ENCODE results near the gene NVL. TPM values are rescaled to one million over a fixed set of nuclear protein-coding genes. Genes with fewer than 3 reads are reported as not detected.

NVL gene
- total RNA-seq, 1 donor from 2014 or later = 39.4 TPM

- no peak for DNase-seq (ENCODE audit: low spot score in 2 of 2, unreplicated experiment in 2 of 2)
- H3K27me3 Mint-ChIP-seq (ENCODE audit: low read depth) = no peaks in the 10 kb centered on the region
- H3K27ac Mint-ChIP-seq = no peak overlapping the region
- H3K9me3 Mint-ChIP-seq = no peaks in the 10 kb centered on the region
- peaks cover 33% of the 10 kb centered on the region for H3K36me3 Mint-ChIP-seq
- no peak overlapping the region for H3K4me3 Mint-ChIP-seq
- peaks cover 2% of the 10 kb centered on the region for H3K4me1 Mint-ChIP-seq
- TF ChIP-seq, protein P1, sequence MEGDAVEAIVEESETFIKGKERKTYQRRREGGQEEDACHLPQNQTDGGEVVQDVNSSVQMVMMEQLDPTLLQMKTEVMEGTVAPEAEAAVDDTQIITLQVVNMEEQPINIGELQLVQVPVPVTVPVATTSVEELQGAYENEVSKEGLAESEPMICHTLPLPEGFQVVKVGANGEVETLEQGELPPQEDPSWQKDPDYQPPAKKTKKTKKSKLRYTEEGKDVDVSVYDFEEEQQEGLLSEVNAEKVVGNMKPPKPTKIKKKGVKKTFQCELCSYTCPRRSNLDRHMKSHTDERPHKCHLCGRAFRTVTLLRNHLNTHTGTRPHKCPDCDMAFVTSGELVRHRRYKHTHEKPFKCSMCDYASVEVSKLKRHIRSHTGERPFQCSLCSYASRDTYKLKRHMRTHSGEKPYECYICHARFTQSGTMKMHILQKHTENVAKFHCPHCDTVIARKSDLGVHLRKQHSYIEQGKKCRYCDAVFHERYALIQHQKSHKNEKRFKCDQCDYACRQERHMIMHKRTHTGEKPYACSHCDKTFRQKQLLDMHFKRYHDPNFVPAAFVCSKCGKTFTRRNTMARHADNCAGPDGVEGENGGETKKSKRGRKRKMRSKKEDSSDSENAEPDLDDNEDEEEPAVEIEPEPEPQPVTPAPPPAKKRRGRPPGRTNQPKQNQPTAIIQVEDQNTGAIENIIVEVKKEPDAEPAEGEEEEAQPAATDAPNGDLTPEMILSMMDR (IDR thresholded peaks at IDR 0.05; ENCODE audit: unreplicated experiment) = no peak
Measured at GRCh38 chr1:224264321-224264720, 65.7 kb downstream of the NVL start.

GRCh38 chr1:224262373-224263054, 67.5 kb downstream of the NVL start:
- no peak overlapping the region for H3K27ac Mint-ChIP-seq
- H3K4me1 Mint-ChIP-seq = peaks cover 2% of the 10 kb centered on the region
- no peak for DNase-seq (ENCODE audit: low spot score in 2 of 2, unreplicated experiment in 2 of 2)
- H3K9me3 Mint-ChIP-seq = no peaks in the 10 kb centered on the region
- no peaks in the 10 kb centered on the region for H3K27me3 Mint-ChIP-seq (ENCODE audit: low read depth)
- H3K36me3 Mint-ChIP-seq = peaks cover 35% of the 10 kb centered on the region
- H3K4me3 Mint-ChIP-seq = no peak overlapping the region
- TF ChIP-seq, protein P1 (IDR thresholded peaks at IDR 0.05; ENCODE audit: unreplicated experiment) = no peak

DNA sequence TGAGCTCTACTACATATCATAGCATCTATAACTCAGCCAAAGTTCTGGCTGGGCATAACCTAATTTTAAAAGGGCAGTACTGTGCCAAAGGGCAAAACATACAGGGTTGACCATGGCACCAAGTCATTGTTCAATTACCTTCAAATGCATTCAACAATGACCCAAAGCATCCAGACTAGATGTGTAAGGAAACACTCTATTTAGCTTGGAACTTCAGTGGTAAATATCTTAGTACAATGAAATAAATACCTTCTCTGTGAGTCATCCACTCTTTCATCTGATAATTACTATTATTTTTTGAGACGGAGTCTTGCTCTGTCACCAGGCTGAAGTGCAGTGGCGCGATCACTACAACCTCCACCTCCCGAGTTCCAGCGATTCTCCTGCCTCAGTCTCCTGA, 70.0 kb downstream of the NVL start:
- Mint-ChIP-seq H3K4me1 (peaks cover 2% of the 10 kb centered on the region), H3K4me3 (no peak overlapping the region), H3K36me3 (peaks cover 39% of the 10 kb centered on the region), H3K27ac (no peak overlapping the region), H3K9me3 (no peaks in the 10 kb centered on the region), H3K27me3 (ENCODE audit: low read depth) (no peaks in the 10 kb centered on the region)
- no peak for DNase-seq (ENCODE audit: low spot score in 2 of 2, unreplicated experiment in 2 of 2)
- TF ChIP-seq, protein P1 (IDR thresholded peaks at IDR 0.05; ENCODE audit: unreplicated experiment) = no peak

DNA sequence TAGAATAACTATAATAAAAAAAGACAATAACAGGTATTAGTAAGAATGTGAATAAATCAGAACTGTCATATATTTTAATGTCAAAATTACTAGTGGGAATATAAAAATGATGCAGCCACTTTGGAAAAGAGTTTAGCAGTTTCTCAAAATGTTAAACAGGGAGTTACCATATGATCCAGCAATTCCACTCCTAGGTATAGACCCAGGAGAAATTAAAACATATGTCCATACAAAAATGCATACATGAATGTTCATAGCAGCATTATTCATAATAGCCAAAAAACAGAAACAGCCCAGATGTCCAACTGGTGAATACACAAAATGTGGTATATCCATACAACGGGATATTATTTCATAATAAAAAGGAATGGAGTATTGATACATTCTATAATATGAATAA, 71.6 kb downstream of the NVL start:
- H3K27ac Mint-ChIP-seq = no peak overlapping the region
- no peak for DNase-seq (ENCODE audit: low spot score in 2 of 2, unreplicated experiment in 2 of 2)
- H3K4me1 Mint-ChIP-seq = peaks cover 2% of the 10 kb centered on the region
- H3K9me3 Mint-ChIP-seq = no peaks in the 10 kb centered on the region
- no peaks in the 10 kb centered on the region for H3K27me3 Mint-ChIP-seq (ENCODE audit: low read depth)
- TF ChIP-seq, protein P1 (IDR thresholded peaks at IDR 0.05; ENCODE audit: unreplicated experiment) = no peak
- H3K4me3 Mint-ChIP-seq = no peak overlapping the region
- H3K36me3 Mint-ChIP-seq = peaks cover 30% of the 10 kb centered on the region

DNA sequence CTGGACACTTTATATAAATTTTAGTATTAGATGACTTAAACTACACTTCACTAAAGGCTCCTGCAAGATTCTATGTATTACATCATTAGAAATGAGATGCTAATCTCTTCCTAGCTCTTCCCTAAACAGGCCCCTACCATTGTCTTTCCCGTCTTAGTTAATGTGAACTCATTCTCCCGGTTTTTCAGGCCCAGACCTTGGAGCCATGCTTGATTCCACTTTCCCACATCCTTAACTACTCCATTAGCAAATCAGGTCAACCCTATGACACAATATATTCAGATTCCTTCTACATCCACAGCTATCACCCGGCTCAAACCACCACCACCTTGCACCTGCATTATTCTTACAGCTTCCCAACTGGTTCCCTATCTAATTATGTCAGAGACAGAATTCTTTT, 73.3 kb downstream of the NVL start:
- Mint-ChIP-seq H3K9me3 (no peaks in the 10 kb centered on the region), H3K27me3 (ENCODE audit: low read depth) (no peaks in the 10 kb centered on the region), H3K36me3 (peaks cover 23% of the 10 kb centered on the region), H3K27ac (no peak overlapping the region), H3K4me1 (peaks cover 8% of the 10 kb centered on the region), H3K4me3 (no peak overlapping the region)
- TF ChIP-seq, protein P1 (IDR thresholded peaks at IDR 0.05; ENCODE audit: unreplicated experiment) = no peak
- DNase-seq (ENCODE audit: low spot score in 2 of 2, unreplicated experiment in 2 of 2) = no peak
